Memory B cell (primary cell): Measurements from ENCODE around the gene SLC4A2.
"Not testable (repeated sequence)": the region's sequence is repeated elsewhere in the genome, so short reads cannot be mapped to it uniquely, and the experiment has no call there.

Source experiments
- ATAC-seq: fragments of 150-1000 bp; cut with Tn5 transposase; 2 replicates; pipeline ENCODE4 v1.10.0; 2021; ENCODE audit warnings: low read depth, mild to moderate bottlenecking, moderate library complexity
- DNase-seq, 2 donors: peaks; one replicate each; pipeline ENCODE4 v3.0.0; 2022; ENCODE audit warnings: low spot score in 2 of 2
- H3K27ac Mint-ChIP-seq: one replicate; pipeline ENCODE4 v1.8.0; 2022; ENCODE audit warnings: mild to moderate bottlenecking, moderate library complexity, mixed read lengths
- H3K27me3 Mint-ChIP-seq: one replicate; pipeline ENCODE4 v1.8.0; 2022; ENCODE audit warnings: mixed read lengths
- H3K36me3 Mint-ChIP-seq: one replicate; pipeline ENCODE4 v1.8.0; 2022; ENCODE audit warnings: mild to moderate bottlenecking, mixed read lengths
- H3K4me1 Mint-ChIP-seq: one replicate; pipeline ENCODE4 v1.8.0; 2022; ENCODE audit warnings: mixed read lengths
- H3K4me3 Mint-ChIP-seq: one replicate; pipeline ENCODE4 v1.8.0; 2022; ENCODE audit warnings: mild to moderate bottlenecking, moderate library complexity, mixed read lengths
- H3K9me3 Mint-ChIP-seq: one replicate; pipeline ENCODE4 v1.8.0; 2022; ENCODE audit warnings: mixed read lengths

Gene SLC4A2

GRCh38 chr7:151016942-151017341 lies 42.4 kb upstream of the SLC4A2 start:
- Mint-ChIP-seq H3K36me3 (no peaks in the 10 kb centered on the region), H3K27me3 (peaks cover 13% of the 10 kb centered on the region), H3K4me1 (peaks cover 34% of the 10 kb centered on the region), H3K27ac (peak overlapping the region; percentile 46), H3K9me3 (no peaks in the 10 kb centered on the region), H3K4me3 (peak overlapping the region; percentile 91)
- ATAC-seq (no peak), DNase-seq (no peak)

DNA sequence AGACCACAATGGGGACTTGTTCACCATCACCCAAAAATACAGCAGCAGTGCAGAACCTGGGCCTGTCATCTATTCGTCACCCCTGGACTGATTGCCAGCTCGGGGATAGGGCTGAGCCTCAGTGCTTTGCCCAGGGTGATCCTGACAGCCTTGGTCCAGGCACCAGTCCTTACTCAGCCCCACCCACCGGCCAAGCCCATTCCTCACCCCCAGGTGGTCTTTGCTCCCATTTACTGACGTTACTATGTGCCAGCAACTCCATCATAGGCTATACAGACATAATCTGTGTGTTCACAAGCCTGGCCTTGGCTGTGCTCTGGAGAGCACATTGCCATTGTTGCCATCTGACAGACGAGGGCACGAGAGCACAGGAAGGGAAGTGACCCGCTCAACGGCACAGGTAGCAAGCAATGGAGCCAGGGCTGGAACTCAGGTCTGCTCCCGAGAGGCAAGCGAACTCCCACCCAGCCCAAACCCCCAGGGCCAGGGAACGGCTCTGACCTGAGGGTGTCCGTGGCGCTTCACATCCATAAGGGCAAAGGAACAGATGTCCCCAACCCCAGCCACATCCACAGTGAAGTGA lies 41.9 kb upstream of the SLC4A2 start:
- Mint-ChIP-seq H3K27me3 (peaks cover 13% of the 10 kb centered on the region), H3K27ac (peak overlapping the region; percentile 92), H3K36me3 (no peaks in the 10 kb centered on the region), H3K4me3 (peak overlapping the region; percentile 91), H3K4me1 (peaks cover 33% of the 10 kb centered on the region), H3K9me3 (no peaks in the 10 kb centered on the region)
- ATAC-seq: no peak
- no peak for DNase-seq

DNA sequence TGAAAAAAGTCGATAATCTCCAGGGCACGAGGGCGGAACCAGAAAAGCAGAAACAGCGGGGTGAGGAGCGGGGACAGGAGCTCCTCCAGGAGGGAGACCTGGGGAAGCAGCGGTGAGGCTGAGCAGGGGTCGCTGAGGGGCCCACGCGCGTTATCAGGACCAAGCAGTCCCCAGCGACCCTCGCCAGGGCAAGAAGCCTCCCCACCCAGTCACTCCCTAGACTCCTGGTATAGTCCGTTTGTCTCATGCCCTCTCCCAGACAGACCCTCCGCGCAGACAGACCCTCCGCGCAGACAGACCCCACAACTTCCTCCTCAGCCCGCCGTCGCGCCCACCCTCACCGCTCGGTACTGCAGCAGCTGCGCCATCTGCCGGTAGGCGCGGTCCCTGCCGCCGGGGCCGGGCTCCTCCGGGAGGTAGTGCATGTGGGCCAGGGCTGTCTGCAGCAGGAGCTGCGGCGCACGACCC lies 41.4 kb upstream of the SLC4A2 start:
- no peaks in the 10 kb centered on the region for H3K36me3 Mint-ChIP-seq
- peak overlapping the region; percentile 92 for H3K27ac Mint-ChIP-seq
- H3K4me1 Mint-ChIP-seq: peaks cover 30% of the 10 kb centered on the region
- DNase-seq: peak; percentile 74 to 91
- peaks cover 15% of the 10 kb centered on the region for H3K27me3 Mint-ChIP-seq
- peak; percentile 50 for ATAC-seq
- H3K9me3 Mint-ChIP-seq: no peaks in the 10 kb centered on the region
- H3K4me3 Mint-ChIP-seq: peak overlapping the region; percentile 91

GRCh38 chr7:151018421-151019129 lies 40.8 kb upstream of the SLC4A2 start:
- Mint-ChIP-seq H3K27me3 (peaks cover 15% of the 10 kb centered on the region), H3K9me3 (no peaks in the 10 kb centered on the region), H3K4me3 (peak overlapping the region; percentile 91), H3K27ac (peak overlapping the region; percentile 92), H3K4me1 (peaks cover 30% of the 10 kb centered on the region), H3K36me3 (no peaks in the 10 kb centered on the region)
- ATAC-seq: peak; percentile 42
- peak in 1 of 2 donors; percentile 33 for DNase-seq

GRCh38 chr7:151019130-151019447 lies 40.3 kb upstream of the SLC4A2 start:
- Mint-ChIP-seq H3K27me3 (peaks cover 15% of the 10 kb centered on the region), H3K4me3 (peak overlapping the region; percentile 80), H3K27ac (no peak overlapping the region), H3K36me3 (no peaks in the 10 kb centered on the region), H3K9me3 (no peaks in the 10 kb centered on the region), H3K4me1 (peaks cover 30% of the 10 kb centered on the region)
- ATAC-seq (no peak), DNase-seq (no peak)

DNA sequence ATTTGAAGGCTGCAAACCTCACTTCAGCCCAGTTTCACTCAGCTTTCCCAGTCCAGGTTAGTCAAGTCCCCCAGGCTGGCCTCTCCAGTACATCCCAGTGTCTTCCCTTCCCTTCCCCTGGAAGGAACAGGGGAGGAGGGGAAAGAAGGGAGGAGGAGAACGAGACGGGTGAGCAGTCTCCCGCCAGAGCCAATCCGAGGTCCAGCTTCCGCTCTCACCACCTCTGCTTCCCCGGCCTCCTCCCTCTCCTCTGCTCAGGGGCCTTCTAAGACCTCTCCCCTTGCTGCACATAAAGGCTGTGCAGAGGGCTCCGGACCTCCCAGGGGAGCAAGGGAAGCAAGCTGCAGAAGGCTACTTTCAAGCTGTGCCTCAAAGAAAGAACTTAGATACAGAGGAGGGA lies 39.2 kb upstream of the SLC4A2 start:
- H3K4me3 Mint-ChIP-seq: no peak overlapping the region
- no peaks in the 10 kb centered on the region for H3K9me3 Mint-ChIP-seq
- H3K4me1 Mint-ChIP-seq: peaks cover 21% of the 10 kb centered on the region
- no peak for ATAC-seq
- H3K27me3 Mint-ChIP-seq: peaks cover 20% of the 10 kb centered on the region
- no peak overlapping the region for H3K27ac Mint-ChIP-seq
- DNase-seq: no peak
- no peaks in the 10 kb centered on the region for H3K36me3 Mint-ChIP-seq

DNA sequence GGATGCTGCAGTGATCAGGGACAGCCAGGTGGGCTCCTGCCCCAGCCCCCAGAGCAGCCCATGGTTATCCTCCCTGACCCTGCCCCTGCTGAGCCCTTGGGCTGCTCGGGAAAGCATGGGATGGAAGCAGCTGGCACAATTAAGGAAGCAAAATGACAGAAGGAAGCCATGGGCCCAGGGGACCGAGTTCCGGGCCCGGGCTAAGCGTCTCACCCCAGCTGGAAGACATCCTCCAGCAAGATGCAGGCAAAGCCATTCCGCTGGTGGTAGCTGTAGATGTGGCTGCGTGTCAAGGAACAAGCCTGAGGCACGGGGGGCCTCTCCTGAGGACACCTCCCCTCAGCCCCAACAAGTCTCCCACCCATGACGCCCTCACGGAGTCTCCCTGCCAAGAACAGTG lies 36.2 kb upstream of the SLC4A2 start:
- no peak overlapping the region for H3K4me3 Mint-ChIP-seq
- no peak for ATAC-seq
- H3K4me1 Mint-ChIP-seq: peaks cover 13% of the 10 kb centered on the region
- DNase-seq: no peak
- H3K36me3 Mint-ChIP-seq: no peaks in the 10 kb centered on the region
- H3K9me3 Mint-ChIP-seq: no peaks in the 10 kb centered on the region
- H3K27ac Mint-ChIP-seq: no peak overlapping the region
- peaks cover 20% of the 10 kb centered on the region for H3K27me3 Mint-ChIP-seq

GRCh38 chr7:151024435-151025056 lies 34.8 kb upstream of the SLC4A2 start, which contains the start of gene ATG9B:
ATG9B (minus strand) TSS chr7:151024494; CDS start chr7:151024423, 71 bp downstream.
- peaks cover 10% of the 10 kb centered on the region for H3K4me1 Mint-ChIP-seq

DNA sequence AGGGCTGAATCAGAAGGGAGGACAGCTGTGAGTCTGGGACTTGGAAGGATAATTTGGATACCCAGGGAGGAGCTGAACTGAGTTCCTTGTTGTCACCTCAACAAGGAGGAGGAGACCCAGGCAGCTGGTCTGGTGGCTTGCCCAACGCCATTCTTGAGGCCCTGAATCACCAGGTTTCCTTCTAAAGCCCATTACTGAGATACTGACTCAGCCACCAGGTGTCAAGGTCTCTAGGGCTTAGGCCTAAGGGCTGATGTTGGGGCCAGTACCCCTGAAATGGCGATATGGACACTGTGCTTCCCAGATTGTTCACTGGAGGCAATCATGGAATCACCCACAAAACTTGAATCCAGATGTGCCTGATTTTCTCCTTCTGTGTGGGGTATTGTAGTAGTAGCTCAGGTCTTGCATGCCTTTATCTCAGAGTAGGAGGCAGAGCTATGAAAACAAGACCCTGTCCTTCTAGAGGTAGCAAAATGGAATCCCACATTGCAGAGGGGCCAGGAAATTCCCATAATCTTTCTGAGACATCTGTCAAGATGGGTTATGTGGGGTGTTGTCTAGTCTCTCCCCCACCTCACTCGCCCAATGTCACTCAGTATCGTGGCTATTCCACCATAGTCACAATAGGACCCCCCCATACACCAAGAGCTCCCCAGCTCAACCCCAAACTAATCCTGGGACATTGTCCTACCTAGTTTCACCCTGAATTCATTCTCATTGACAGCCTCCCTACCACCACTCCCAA lies 33.3 kb upstream of the SLC4A2 start:
- no peak for DNase-seq
- Mint-ChIP-seq H3K36me3 (no peaks in the 10 kb centered on the region), H3K4me1 (peaks cover 12% of the 10 kb centered on the region), H3K27me3 (peaks cover 10% of the 10 kb centered on the region), H3K27ac (peak overlapping the region; percentile 99), H3K9me3 (no peaks in the 10 kb centered on the region), H3K4me3 (no peak overlapping the region)
- no peak for ATAC-seq

More at GRCh38 chr7:151024435-151025056, 34.8 kb upstream of the SLC4A2 start, which contains the start of gene ATG9B:
- no peak for ATAC-seq
- Mint-ChIP-seq H3K27ac (peak within 1 kb of the TSS; percentile 83), H3K9me3 (no peaks in the 10 kb centered on the region), H3K36me3 (no peaks in the 10 kb centered on the region), H3K4me3 (no peak within 1 kb of the TSS), H3K27me3 (peaks cover 14% of the 10 kb centered on the region)
- DNase-seq: no peak

DNA sequence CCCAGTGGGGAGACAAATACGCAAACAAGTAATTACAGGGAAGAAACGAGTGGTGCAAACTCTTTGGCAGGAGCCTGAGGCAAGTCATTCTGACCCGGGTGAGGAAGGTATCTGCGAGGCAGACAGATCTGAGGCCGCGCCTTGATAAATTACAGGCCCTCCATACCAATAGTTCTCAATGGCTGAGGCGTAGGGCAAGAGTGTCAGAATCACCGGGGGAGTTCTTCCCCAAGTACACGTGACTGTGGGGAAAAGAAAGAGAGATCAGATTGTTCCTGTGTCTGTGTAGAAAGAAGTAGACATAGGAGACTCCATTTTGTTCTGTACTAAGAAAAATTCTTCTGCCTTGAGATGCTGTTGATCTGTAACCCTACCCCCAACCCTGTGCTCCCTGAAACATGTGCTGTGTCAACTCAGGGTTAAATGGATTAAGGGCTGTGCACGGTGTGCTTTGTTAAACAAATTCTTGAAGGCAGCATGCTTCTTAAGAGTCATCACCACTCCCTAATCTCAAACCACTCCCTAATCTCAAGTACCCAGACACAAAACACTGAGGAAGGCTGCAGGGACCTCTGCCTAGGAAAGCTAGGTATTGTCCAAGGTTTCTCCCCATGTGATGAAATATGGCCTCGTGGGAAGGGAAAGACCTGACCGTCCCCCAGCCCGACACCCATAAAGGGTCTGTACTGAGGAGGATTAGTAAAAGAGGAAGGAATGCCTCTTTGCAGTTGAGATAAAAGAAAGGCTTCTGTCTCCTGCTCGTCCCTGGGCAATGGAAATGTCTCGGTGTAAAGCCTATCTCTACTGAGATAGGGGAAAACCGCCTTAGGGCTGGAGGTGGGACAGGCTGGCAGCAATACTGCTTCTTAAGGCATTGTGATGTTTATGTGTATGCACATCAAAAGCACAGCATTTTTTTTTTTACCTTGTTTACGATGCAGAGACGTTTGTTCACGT lies 32.3 kb upstream of the SLC4A2 start:
- not testable (repeated sequence) for ATAC-seq, H3K9me3 Mint-ChIP-seq, H3K36me3 Mint-ChIP-seq, H3K27me3 Mint-ChIP-seq, DNase-seq
- H3K27ac Mint-ChIP-seq: peak overlapping the region; percentile 99
- H3K4me1 Mint-ChIP-seq: peaks cover 12% of the 10 kb centered on the region
- peak overlapping the region; percentile 87 for H3K4me3 Mint-ChIP-seq

DNA sequence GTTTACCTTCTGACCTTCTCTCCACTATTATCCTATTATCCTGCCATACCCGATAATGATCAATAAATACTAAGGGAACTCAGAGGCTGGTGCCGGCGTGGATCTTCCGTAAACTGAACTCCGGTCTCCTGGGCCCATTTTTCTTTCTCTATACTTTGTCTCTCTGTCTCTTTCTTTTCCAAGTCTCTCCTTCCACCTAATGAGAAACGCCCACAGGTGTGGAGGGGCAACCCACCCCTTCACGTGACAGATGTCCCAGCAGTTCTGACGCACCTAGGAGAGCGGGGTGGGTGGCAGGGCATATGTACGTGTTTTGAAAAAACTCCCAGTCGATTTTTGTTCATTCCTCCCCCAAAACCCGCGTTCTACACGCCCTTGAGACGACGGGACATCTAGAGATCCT lies 31.7 kb upstream of the SLC4A2 start:
- peaks cover 12% of the 10 kb centered on the region for H3K4me1 Mint-ChIP-seq
- H3K27me3 Mint-ChIP-seq, H3K9me3 Mint-ChIP-seq, DNase-seq, H3K36me3 Mint-ChIP-seq: not testable (repeated sequence)
- peak overlapping the region; percentile 99 for H3K27ac Mint-ChIP-seq
- peak; percentile 41 for ATAC-seq
- peak overlapping the region; percentile 87 for H3K4me3 Mint-ChIP-seq

DNA sequence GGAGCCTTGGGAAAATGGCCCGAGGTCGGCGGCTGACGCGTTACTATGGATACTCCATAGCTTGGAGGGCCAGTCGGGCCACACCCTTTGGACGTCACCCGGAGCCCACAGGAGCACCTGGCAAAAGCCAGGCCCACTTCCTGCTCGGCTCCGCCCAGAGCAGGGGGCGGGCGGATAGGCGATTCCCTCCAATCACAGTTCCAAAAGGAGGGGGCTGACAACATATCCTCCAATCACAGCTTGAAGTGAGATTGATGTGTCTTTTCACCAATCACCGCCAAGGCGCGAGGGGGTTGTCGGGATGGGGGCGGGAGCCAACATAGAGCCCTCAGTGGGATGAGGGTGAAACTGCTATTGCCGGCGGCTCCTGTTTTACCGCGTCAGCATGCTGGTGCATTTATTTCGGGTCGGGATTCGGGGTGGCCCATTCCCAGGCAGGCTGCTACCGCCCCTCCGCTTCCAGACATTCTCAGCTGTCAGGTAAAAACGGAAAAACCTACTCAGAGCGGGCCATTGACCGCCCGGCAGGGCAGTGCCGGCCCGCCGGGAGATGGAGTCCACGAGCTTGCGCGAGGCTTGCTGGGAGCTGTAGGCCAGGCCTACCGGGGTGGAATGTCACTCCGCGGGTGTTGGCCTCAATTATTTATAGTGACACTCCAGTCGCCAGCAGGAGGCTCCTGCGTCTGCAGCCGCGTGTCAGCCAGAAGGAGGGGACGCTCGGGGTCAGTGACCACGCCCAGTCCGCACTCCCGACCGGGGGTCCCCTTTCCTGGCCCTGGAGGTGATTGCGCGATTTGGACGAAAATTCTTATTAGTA lies 31.1 kb upstream of the SLC4A2 start, which contains the start of gene ABCB8:
Gene ABCB8, plus strand, starts transcription at position 320 of the 817 bp plus-strand sequence. Its CDS starts 66 bp downstream, at position 386.
- Mint-ChIP-seq H3K36me3 (peaks cover 3% of the 10 kb centered on the region), H3K9me3 (no peaks in the 10 kb centered on the region), H3K27ac (peak within 1 kb of the TSS; percentile 99), H3K4me3 (peak within 1 kb of the TSS; percentile 87), H3K4me1 (peaks cover 12% of the 10 kb centered on the region), H3K27me3 (peaks cover 5% of the 10 kb centered on the region)
- DNase-seq: peak; percentile 96 to 99
- peak; percentile 83 for ATAC-seq
